Effector memory CD4-positive, alpha-beta T cell (primary cell): Measurements from ENCODE around the gene PCSK6.

Experiments
- DNase-seq, 3 donors: peaks; one replicate each; pipeline ENCODE4 v3.0.0-alpha.2; 2020
- H3K27ac ChIP-seq: 2 replicates; pipeline ENCODE4 v1.7.0; 2013; ENCODE audit warnings: mild to moderate bottlenecking, low read length, moderate library complexity; ENCODE audit not compliant: insufficient read depth, poor library complexity, severe bottlenecking
- H3K27me3 ChIP-seq: replicated peaks from 2 replicates; pipeline ENCODE4 v1.7.0; 2013; ENCODE audit warnings: mild to moderate bottlenecking, low read length; ENCODE audit not compliant: insufficient read depth, control insufficient read depth, poor library complexity, severe bottlenecking
- H3K36me3 ChIP-seq: 2 replicates; pipeline ENCODE4 v1.7.0; 2013; ENCODE audit warnings: mild to moderate bottlenecking, low read length, moderate library complexity; ENCODE audit not compliant: control insufficient read depth, insufficient read depth
- H3K4me1 ChIP-seq: 2 replicates; pipeline ENCODE4 v1.7.0; 2013; ENCODE audit warnings: low read length, mild to moderate bottlenecking; ENCODE audit not compliant: control insufficient read depth, insufficient read depth, poor library complexity, severe bottlenecking
- H3K4me3 ChIP-seq: 2 replicates; pipeline ENCODE4 v1.7.0; 2013; ENCODE audit warnings: low read length, low read depth, mild to moderate bottlenecking; ENCODE audit not compliant: insufficient read depth, poor library complexity, severe bottlenecking
- H3K9me3 ChIP-seq: 2 replicates; pipeline ENCODE4 v1.7.0; 2013; ENCODE audit warnings: mild to moderate bottlenecking, low read length, moderate library complexity; ENCODE audit not compliant: control insufficient read depth

The PCSK6 gene

GRCh38 chr15:101447168-101447533, 42.4 kb downstream of the PCSK6 start:
- no peaks in the 10 kb centered on the region for H3K4me1 ChIP-seq
- H3K9me3 ChIP-seq, result no peaks in the 10 kb centered on the region
- no peak overlapping the region for H3K4me3 ChIP-seq
- no peaks in the 10 kb centered on the region for H3K27me3 ChIP-seq
- DNase-seq, result no peak
- H3K36me3 ChIP-seq, result no peaks in the 10 kb centered on the region
- H3K27ac ChIP-seq, result no peak overlapping the region

GRCh38 chr15:101446518-101447167, 42.9 kb downstream of the PCSK6 start:
- H3K9me3 ChIP-seq, result no peaks in the 10 kb centered on the region
- H3K27me3 ChIP-seq, result no peaks in the 10 kb centered on the region
- H3K4me1 ChIP-seq, result no peaks in the 10 kb centered on the region
- no peak overlapping the region for H3K4me3 ChIP-seq
- no peaks in the 10 kb centered on the region for H3K36me3 ChIP-seq
- DNase-seq, result no peak
- H3K27ac ChIP-seq, result no peak overlapping the region

DNA sequence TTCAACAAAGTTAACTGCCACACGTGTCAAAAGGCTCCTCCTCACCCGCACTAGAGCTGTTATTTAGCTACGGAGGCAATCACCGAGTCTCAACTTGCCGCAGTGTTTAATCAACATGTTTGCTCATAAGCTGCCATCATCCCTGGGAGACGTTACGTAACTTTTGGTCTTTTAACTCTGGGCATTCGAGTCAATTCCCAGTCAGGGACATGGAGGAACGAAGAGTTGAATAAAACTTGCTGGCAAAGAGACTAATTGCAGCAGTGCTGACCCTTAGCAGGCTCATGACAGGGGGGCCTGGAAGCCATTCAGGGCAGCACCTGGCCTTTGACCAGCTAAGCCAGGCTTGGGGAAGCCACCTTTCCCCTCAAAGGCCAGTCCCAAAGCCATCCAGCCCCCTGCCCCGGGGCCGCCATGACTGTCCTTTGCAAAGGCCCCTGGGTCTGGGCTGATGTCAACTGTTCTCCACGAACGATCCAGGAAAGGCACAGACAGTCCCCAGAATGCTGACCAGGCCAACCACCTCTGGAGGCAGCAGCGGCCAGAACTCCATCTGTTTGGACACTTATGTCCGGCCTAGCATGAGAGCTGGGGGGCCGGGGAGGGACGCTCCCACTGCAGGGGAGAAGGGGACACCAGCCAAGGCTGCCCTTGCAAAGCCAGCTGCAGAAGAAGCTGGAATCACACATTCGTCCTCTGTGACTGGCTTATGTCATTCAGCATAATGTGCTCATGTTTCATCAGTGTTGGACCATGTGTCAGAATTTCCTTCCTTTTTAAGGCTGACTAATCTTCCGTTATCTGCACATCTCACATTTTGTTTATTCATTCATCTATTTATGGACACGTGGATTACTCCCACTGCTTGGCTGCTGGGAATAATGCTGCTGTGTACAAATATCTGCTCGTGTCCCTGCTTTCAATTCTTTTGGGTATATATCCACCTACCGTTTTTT, 43.7 kb downstream of the PCSK6 start:
- Histone ChIP-seq H3K27me3 (no peaks in the 10 kb centered on the region), H3K4me1 (no peaks in the 10 kb centered on the region), H3K4me3 (no peak overlapping the region), H3K27ac (no peak overlapping the region), H3K9me3 (no peaks in the 10 kb centered on the region), H3K36me3 (no peaks in the 10 kb centered on the region)
- no peak for DNase-seq

DNA sequence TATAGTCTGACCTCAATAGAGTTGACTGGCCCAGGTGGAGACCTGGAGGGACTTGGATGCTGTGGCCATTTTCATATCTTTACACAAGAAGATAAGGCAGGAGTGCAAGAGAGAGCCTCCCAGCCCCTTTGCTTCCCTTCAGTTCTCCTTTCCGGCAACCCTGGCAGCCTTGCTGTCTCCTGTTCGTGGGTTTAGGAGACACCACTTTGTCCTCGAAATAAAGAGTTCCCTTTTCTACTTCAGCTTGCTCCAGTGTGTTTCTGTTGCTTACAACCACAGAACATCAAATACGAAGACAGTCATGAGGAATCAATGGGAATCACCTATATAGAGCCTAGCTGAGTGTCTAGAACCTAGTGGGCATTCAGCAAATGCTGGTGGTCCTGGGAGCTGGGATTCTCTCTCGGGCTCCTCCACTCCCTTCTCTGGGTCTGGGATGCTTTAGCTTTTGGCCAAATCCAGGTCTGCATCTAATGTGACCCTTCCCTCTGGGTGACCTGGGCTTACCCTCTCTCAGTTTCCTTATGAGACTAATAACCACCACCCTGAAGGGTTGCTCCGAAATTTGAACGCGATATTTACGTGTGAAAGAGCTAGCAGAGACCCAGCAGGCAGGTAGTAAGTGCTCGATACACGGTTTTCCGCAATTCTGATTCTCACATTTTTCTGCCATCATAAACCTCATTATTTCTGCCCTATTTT, 44.5 kb downstream of the PCSK6 start:
- DNase-seq, result no peak
- H3K4me1 ChIP-seq, result no peaks in the 10 kb centered on the region
- no peak overlapping the region for H3K4me3 ChIP-seq
- no peaks in the 10 kb centered on the region for H3K36me3 ChIP-seq
- H3K9me3 ChIP-seq, result no peaks in the 10 kb centered on the region
- no peak overlapping the region for H3K27ac ChIP-seq
- no peaks in the 10 kb centered on the region for H3K27me3 ChIP-seq

GRCh38 chr15:101444015-101444414, 45.5 kb downstream of the PCSK6 start:
- H3K4me3 ChIP-seq, result no peak overlapping the region

GRCh38 chr15:101442272-101442671, 47.2 kb downstream of the PCSK6 start:
- DNase-seq, result no peak
- no peaks in the 10 kb centered on the region for H3K4me1 ChIP-seq
- no peaks in the 10 kb centered on the region for H3K27me3 ChIP-seq
- H3K36me3 ChIP-seq, result no peaks in the 10 kb centered on the region
- H3K9me3 ChIP-seq, result no peaks in the 10 kb centered on the region
- H3K4me3 ChIP-seq, result no peak overlapping the region
- no peak overlapping the region for H3K27ac ChIP-seq

More at GRCh38 chr15:101444015-101444414, 45.5 kb downstream of the PCSK6 start:
- Histone ChIP-seq H3K9me3 (no peaks in the 10 kb centered on the region), H3K36me3 (no peaks in the 10 kb centered on the region), H3K27ac (no peak overlapping the region), H3K27me3 (no peaks in the 10 kb centered on the region), H3K4me1 (no peaks in the 10 kb centered on the region)
- DNase-seq, result no peak

DNA sequence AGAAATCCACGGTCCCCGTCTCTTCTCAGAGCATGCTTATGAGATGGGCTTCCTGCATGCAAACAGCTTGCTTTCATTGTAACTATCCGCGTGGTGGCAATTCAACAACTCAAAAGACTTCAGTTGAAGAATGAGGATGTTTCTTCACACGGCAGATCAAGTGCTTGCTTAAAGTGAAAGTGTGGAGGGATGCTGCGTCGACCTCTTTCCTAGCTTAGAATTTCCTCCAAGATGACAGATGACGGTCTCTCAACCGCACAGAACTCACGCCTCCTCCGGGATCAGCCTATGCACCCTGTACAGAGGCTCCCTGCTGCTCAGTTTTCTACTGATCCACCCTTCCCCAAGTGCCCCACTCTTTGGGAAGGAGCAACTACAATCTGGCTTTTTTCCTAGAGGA, 47.8 kb downstream of the PCSK6 start:
- no peak overlapping the region for H3K27ac ChIP-seq
- no peaks in the 10 kb centered on the region for H3K9me3 ChIP-seq
- H3K4me3 ChIP-seq, result no peak overlapping the region
- H3K36me3 ChIP-seq, result no peaks in the 10 kb centered on the region
- H3K4me1 ChIP-seq, result no peaks in the 10 kb centered on the region
- DNase-seq, result no peak
- H3K27me3 ChIP-seq, result no peaks in the 10 kb centered on the region

DNA sequence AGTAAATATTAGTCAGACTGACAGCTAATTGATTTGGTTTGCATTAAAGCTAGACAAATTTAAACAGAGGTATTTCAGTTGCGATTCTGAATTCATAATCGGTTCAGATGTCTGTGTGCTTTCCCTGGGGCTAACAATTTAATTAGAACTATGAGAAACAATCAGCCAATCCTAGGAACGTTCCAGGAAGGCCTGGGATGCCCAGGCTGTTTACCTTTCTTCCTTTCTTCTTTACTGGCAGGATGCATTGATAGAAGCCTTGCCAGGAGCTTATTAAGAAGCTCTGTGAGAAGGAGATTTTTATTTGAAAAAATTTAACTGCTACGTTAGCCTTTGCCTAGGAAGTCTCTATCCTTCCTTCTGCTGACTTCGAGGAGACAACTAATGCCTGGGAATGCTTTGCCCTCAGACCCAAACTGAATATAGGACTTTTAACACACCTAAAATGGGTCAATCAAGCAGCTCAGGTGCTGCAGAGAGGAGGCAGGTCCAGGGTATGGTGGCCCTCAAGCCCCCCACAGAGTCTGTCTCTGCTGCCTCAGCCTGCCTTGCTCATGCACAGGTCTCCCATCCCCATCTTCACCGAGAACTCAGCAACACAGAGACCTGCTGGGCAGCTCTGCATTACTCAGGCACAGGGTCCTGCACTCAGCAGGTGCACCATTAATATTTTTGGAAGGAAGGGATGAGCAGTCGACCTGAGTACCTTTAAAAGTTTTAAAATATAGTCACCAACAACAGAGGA, 48.5 kb downstream of the PCSK6 start:
- no peak for DNase-seq
- H3K9me3 ChIP-seq, result no peaks in the 10 kb centered on the region
- H3K4me1 ChIP-seq, result no peaks in the 10 kb centered on the region
- H3K36me3 ChIP-seq, result no peaks in the 10 kb centered on the region
- no peak overlapping the region for H3K27ac ChIP-seq
- H3K27me3 ChIP-seq, result no peaks in the 10 kb centered on the region
- no peak overlapping the region for H3K4me3 ChIP-seq

GRCh38 chr15:101439920-101440319, 49.6 kb downstream of the PCSK6 start:
- Histone ChIP-seq H3K4me1 (no peaks in the 10 kb centered on the region), H3K9me3 (no peaks in the 10 kb centered on the region), H3K36me3 (no peaks in the 10 kb centered on the region), H3K4me3 (no peak overlapping the region), H3K27me3 (no peaks in the 10 kb centered on the region), H3K27ac (no peak overlapping the region)
- no peak for DNase-seq
